ENCODE results near the gene ATOSA. TPM values are rescaled to one million over a fixed set of nuclear protein-coding genes. Genes with fewer than 3 reads are reported as not detected.
A peak's percentile ranks its signal among the peaks of the same experiment; 100 is the strongest.

ATOSA gene
- total RNA-seq, 1 experiment from 2014 or later = 4.7 TPM

GRCh38 chr15:52710050-52710707 lies 31.0 kb upstream of the ATOSA start:
- Histone ChIP-seq H4K20me1 (ENCODE audit: insufficient read depth) (no peaks in the 10 kb centered on the region), H3K4me3 (replicated peaks in 1 of 2; ENCODE audit: low read depth in 1 of 2, low read length in 2 of 2) (no peak overlapping the region), H3K4me1 (ENCODE audit: control insufficient read depth in 1 of 2, insufficient read depth in 2 of 2, low read length in 2 of 2) (0 out of 4 replicates have a peak, but pooled peaks cover 0 to 3% of the 10 kb centered on the region in 2 experiments), H3K27me3 (ENCODE audit: insufficient read depth, low read length) (0 out of 2 replicates have a peak, but pooled peaks cover 5% of the 10 kb centered on the region), H3K9me2 (ENCODE audit: insufficient read depth) (no peaks in the 10 kb centered on the region), H2AFZ (ENCODE audit: low read depth, low read length, poor library complexity, severe bottlenecking) (no peak overlapping the region), H3K27ac (ENCODE audit: low read depth, low read length) (no peak overlapping the region), H3K9me3 (ENCODE audit: control insufficient read depth in 1 of 2, insufficient read depth in 1 of 2, low read depth in 1 of 2, low read length in 2 of 2) (no peaks in the 10 kb centered on the region), H3K4me2 (ENCODE audit: low read length) (no peak overlapping the region), H3K36me3 (ENCODE audit: control insufficient read depth in 1 of 2, insufficient read depth in 2 of 2, low read length in 2 of 2) (no peaks in the 10 kb centered on the region), H3K79me2 (ENCODE audit: insufficient read depth, low read length) (no peaks in the 10 kb centered on the region), H3K9ac (ENCODE audit: low read length) (no peak overlapping the region)
- TF ChIP-seq CTCF (IDR thresholded peaks at IDR 0.05 in 2 of 3, conservative IDR thresholded peaks at IDR 0.05 in 1 of 3; ENCODE audit: borderline replicate concordance in 1 of 3, insufficient read depth in 1 of 3, low read depth in 2 of 3, low read length in 2 of 3) (no peak), ZFX (IDR thresholded peaks at IDR 0.05) (0 out of 2 replicates have a peak, but pooled peaks have one; percentile 12), YY1 (IDR thresholded peaks at IDR 0.05; ENCODE audit: extremely low read depth, insufficient replicate concordance, low read depth, low read length) (no peak), REST (IDR thresholded peaks at IDR 0.05; ENCODE audit: low read depth) (no peak), POLR2AphosphoS5 (IDR thresholded peaks at IDR 0.05; ENCODE audit: low read depth, low read length) (no peak), SP1 (IDR thresholded peaks at IDR 0.05; ENCODE audit: low read depth) (no peak), TCF7L2 (IDR thresholded peaks at IDR 0.05; ENCODE audit: borderline replicate concordance, extremely low read depth, insufficient read depth, insufficient read length) (no peak), CEBPB (IDR thresholded peaks at IDR 0.05; ENCODE audit: low read depth) (no peak)
- DNase-seq (ENCODE audit: low read depth, low spot score) (no peak), ATAC-seq (no peak)
- RAD21 ChIA-PET (ENCODE audit: low non-redundant PET in 1 of 2, low total read pairs in 2 of 2, uncharacterized antibody in 2 of 2, unreplicated experiment in 2 of 2) = no interaction called here
- POLR2A ChIA-PET = no interaction called here
- intact Hi-C loops (cut with micrococcal nuclease) = no loop called here
- CTCF ChIA-PET = no interaction called here
- BruUV-seq (replicated peaks) = no TSS peak
